GM23338 (cell line): ENCODE results near the gene UST. TPM values are rescaled to one million over a fixed set of nuclear protein-coding genes. Genes with fewer than 3 reads are reported as not detected.

ENCODE experiments used
- ATAC-seq: fragments of 200-7000 bp; cut with Tn5 transposase; 3 replicates; pipeline ENCODE4 v1.9.1; 2020
- DNase-seq: peaks from one replicate; pipeline ENCODE4 v3.0.0-alpha.2; 2015; ENCODE audit warnings: low spot score
- H2AFZ ChIP-seq: fragments of 200-600 bp; sonication (generic); 2 replicates; pipeline ENCODE4 v1.8.0; 2016; ENCODE audit warnings: antibody characterized with exemption, mild to moderate bottlenecking, moderate library complexity
- H3F3A ChIP-seq: fragments of 200-600 bp; sonication (generic); replicated peaks from 2 replicates; pipeline ENCODE4 v1.8.0; 2017; ENCODE audit warnings: antibody characterized with exemption, mixed run types, low read depth
- H3K27ac ChIP-seq: fragments of 200-600 bp; sonication (generic); 2 replicates; pipeline ENCODE4 v1.6.1; 2016; ENCODE audit warnings: low read depth
- H3K27me3 ChIP-seq: fragments of 200-600 bp; sonication (generic); 2 replicates; pipeline ENCODE4 v1.8.0; 2016; ENCODE audit warnings: mild to moderate bottlenecking, mixed run types, moderate library complexity; ENCODE audit not compliant: insufficient read depth
- H3K36me3 ChIP-seq: fragments of 200-600 bp; sonication (generic); 2 replicates; pipeline ENCODE4 v1.8.0; 2016; ENCODE audit warnings: mild to moderate bottlenecking; ENCODE audit not compliant: insufficient read depth
- H3K4me1 ChIP-seq: fragments of 200-600 bp; sonication (generic); 2 replicates; pipeline ENCODE4 v1.8.0; 2016; ENCODE audit warnings: mild to moderate bottlenecking, moderate library complexity; ENCODE audit not compliant: insufficient read depth
- H3K4me2 ChIP-seq: fragments of 200-600 bp; sonication (generic); 2 replicates; pipeline ENCODE4 v1.7.1; 2017; ENCODE audit warnings: mixed run types
- H3K4me3 ChIP-seq: fragments of 200-600 bp; sonication (generic); 2 replicates; pipeline ENCODE4 v1.6.1; 2016; ENCODE audit warnings: mixed run types
- H3K79me2 ChIP-seq: fragments of 200-600 bp; sonication (generic); replicated peaks from 2 replicates; pipeline ENCODE4 v1.8.0; 2017; ENCODE audit warnings: mild to moderate bottlenecking; ENCODE audit not compliant: insufficient read depth
- H3K9me2 ChIP-seq: fragments of 200-600 bp; sonication (generic); 2 replicates; pipeline ENCODE4 v1.8.0; 2017; ENCODE audit not compliant: insufficient read depth
- H4K20me1 ChIP-seq: fragments of 200-600 bp; sonication (generic); replicated peaks from 2 replicates; pipeline ENCODE4 v1.8.0; 2017; ENCODE audit warnings: mild to moderate bottlenecking; ENCODE audit not compliant: insufficient read depth
- H3K27ac Mint-ChIP-seq: 2 replicates; pipeline ENCODE4 v1.8.0; 2020; ENCODE audit warnings: inconsistent platforms, mild to moderate bottlenecking, moderate library complexity, mixed read lengths
- H3K27me3 Mint-ChIP-seq: 3 replicates; pipeline ENCODE4 v1.8.0; 2022; ENCODE audit warnings: low read depth, mild to moderate bottlenecking, moderate library complexity, mixed read lengths, inconsistent platforms; ENCODE audit not compliant: insufficient read depth, poor library complexity
- H3K36me3 Mint-ChIP-seq: 3 replicates; pipeline ENCODE4 v1.8.0; 2021; ENCODE audit warnings: low read depth, mild to moderate bottlenecking, inconsistent platforms, moderate library complexity, mixed read lengths
- H3K4me1 Mint-ChIP-seq: 3 replicates; pipeline ENCODE4 v1.8.0; 2020; ENCODE audit warnings: mild to moderate bottlenecking, inconsistent platforms, mixed read lengths
- H3K4me3 Mint-ChIP-seq: 3 replicates; pipeline ENCODE4 v1.8.0; 2021; ENCODE audit warnings: moderate library complexity, mild to moderate bottlenecking, inconsistent platforms, mixed read lengths
- H3K9me3 Mint-ChIP-seq: 3 replicates; pipeline ENCODE4 v1.8.0; 2020; ENCODE audit warnings: moderate library complexity, mild to moderate bottlenecking, inconsistent platforms, mixed read lengths
- CREB1 ChIP-seq: fragments of 250-450 bp; sonication (Bioruptor Pico); IDR thresholded peaks from 2 replicates; pipeline ENCODE4 v1.5.0; 2020; ENCODE audit warnings: low read depth, mild to moderate bottlenecking, moderate library complexity
- ETS1 ChIP-seq: IDR thresholded peaks from 2 replicates; pipeline ENCODE4 v1.6.1; 2016; ENCODE audit warnings: antibody characterized with exemption
- EZH2 ChIP-seq: fragments of 200-600 bp; sonication (generic); IDR thresholded peaks from one replicate; pipeline ENCODE4 v1.8.0; 2017; ENCODE audit warnings: antibody characterized with exemption, mild to moderate bottlenecking, low read depth; ENCODE audit not compliant: unreplicated experiment
- EZH2phosphoT487 ChIP-seq: fragments of 200-600 bp; sonication (generic); IDR thresholded peaks from one replicate; pipeline ENCODE4 v1.8.1; 2018; ENCODE audit warnings: antibody characterized with exemption; ENCODE audit not compliant: unreplicated experiment
- JUNB ChIP-seq: IDR thresholded peaks from one replicate; pipeline ENCODE4 v1.6.1; 2016; ENCODE audit warnings: antibody characterized with exemption; ENCODE audit not compliant: unreplicated experiment
- NANOG ChIP-seq: IDR thresholded peaks from 2 replicates; pipeline ENCODE4 v1.6.1; 2016; ENCODE audit warnings: antibody characterized with exemption, borderline replicate concordance
- POLR2AphosphoS5 ChIP-seq: IDR thresholded peaks from 2 replicates; pipeline ENCODE4 v1.6.1; 2016; ENCODE audit warnings: antibody characterized with exemption, low read depth
- REST ChIP-seq: IDR thresholded peaks from one replicate; pipeline ENCODE4 v1.6.1; 2018; ENCODE audit warnings: antibody characterized with exemption; ENCODE audit not compliant: unreplicated experiment
- STAT1 ChIP-seq: IDR thresholded peaks from one replicate; pipeline ENCODE4 v1.6.1; 2016; ENCODE audit warnings: antibody characterized with exemption; ENCODE audit not compliant: unreplicated experiment
- ZNF114 ChIP-seq: fragments of 250-450 bp; sonication (Bioruptor Pico); IDR thresholded peaks from 2 replicates; pipeline ENCODE4 v1.5.0; 2020; ENCODE audit warnings: mild to moderate bottlenecking, moderate library complexity
- ZNF331 ChIP-seq: fragments of 250-450 bp; sonication (Bioruptor Pico); IDR thresholded peaks from 2 replicates; pipeline ENCODE4 v1.5.0; 2020; ENCODE audit warnings: low read depth, mild to moderate bottlenecking, moderate library complexity
- polyA plus RNA-seq: library from polyadenylated mRNA; unstranded; fragments of >200 nt; fragmentation: Nextera tagmentation; extraction: Ambion mirVana; gene quantifications from 2 replicates; pipeline ENCODE4 v1.2.1, GENCODE V29; 2016
- total RNA-seq: library from RNA; depleted of rRNA; stranded (reverse); fragments of >200 nt; shearing (Covaris generic); gene quantifications from 2 replicates; pipeline ENCODE4 v1.2.3, GENCODE V29; 2014
- TF ChIP-seq, protein P1 (sequence below): fragments of 250-450 bp; sonication (Bioruptor Pico); IDR thresholded peaks from 2 replicates; pipeline ENCODE4 v1.5.0; 2020; ENCODE audit warnings: mild to moderate bottlenecking, moderate library complexity
- TF ChIP-seq, protein P2 (sequence below), 2 experiments: fragments of 200-600 bp in 1 of 2; sonication (generic) in 1 of 2; conservative IDR thresholded peaks; 2 replicates each; pipeline versions ENCODE4 v1.5.1 to v1.6.1; 2016 to 2017; ENCODE audit warnings: antibody characterized with exemption in 2 of 2, low read depth in 2 of 2, mild to moderate bottlenecking in 2 of 2, moderate library complexity in 1 of 2

Gene UST
- total and polyA plus RNA-seq, 2 experiments from 2014 or later, result 12.6 to 33.0 TPM

GRCh38 chr6:149050160-149050559 is 303.3 kb downstream of the UST start:
- no peak overlapping the region for H3K4me3 ChIP-seq
- TF ChIP-seq, protein P1, sequence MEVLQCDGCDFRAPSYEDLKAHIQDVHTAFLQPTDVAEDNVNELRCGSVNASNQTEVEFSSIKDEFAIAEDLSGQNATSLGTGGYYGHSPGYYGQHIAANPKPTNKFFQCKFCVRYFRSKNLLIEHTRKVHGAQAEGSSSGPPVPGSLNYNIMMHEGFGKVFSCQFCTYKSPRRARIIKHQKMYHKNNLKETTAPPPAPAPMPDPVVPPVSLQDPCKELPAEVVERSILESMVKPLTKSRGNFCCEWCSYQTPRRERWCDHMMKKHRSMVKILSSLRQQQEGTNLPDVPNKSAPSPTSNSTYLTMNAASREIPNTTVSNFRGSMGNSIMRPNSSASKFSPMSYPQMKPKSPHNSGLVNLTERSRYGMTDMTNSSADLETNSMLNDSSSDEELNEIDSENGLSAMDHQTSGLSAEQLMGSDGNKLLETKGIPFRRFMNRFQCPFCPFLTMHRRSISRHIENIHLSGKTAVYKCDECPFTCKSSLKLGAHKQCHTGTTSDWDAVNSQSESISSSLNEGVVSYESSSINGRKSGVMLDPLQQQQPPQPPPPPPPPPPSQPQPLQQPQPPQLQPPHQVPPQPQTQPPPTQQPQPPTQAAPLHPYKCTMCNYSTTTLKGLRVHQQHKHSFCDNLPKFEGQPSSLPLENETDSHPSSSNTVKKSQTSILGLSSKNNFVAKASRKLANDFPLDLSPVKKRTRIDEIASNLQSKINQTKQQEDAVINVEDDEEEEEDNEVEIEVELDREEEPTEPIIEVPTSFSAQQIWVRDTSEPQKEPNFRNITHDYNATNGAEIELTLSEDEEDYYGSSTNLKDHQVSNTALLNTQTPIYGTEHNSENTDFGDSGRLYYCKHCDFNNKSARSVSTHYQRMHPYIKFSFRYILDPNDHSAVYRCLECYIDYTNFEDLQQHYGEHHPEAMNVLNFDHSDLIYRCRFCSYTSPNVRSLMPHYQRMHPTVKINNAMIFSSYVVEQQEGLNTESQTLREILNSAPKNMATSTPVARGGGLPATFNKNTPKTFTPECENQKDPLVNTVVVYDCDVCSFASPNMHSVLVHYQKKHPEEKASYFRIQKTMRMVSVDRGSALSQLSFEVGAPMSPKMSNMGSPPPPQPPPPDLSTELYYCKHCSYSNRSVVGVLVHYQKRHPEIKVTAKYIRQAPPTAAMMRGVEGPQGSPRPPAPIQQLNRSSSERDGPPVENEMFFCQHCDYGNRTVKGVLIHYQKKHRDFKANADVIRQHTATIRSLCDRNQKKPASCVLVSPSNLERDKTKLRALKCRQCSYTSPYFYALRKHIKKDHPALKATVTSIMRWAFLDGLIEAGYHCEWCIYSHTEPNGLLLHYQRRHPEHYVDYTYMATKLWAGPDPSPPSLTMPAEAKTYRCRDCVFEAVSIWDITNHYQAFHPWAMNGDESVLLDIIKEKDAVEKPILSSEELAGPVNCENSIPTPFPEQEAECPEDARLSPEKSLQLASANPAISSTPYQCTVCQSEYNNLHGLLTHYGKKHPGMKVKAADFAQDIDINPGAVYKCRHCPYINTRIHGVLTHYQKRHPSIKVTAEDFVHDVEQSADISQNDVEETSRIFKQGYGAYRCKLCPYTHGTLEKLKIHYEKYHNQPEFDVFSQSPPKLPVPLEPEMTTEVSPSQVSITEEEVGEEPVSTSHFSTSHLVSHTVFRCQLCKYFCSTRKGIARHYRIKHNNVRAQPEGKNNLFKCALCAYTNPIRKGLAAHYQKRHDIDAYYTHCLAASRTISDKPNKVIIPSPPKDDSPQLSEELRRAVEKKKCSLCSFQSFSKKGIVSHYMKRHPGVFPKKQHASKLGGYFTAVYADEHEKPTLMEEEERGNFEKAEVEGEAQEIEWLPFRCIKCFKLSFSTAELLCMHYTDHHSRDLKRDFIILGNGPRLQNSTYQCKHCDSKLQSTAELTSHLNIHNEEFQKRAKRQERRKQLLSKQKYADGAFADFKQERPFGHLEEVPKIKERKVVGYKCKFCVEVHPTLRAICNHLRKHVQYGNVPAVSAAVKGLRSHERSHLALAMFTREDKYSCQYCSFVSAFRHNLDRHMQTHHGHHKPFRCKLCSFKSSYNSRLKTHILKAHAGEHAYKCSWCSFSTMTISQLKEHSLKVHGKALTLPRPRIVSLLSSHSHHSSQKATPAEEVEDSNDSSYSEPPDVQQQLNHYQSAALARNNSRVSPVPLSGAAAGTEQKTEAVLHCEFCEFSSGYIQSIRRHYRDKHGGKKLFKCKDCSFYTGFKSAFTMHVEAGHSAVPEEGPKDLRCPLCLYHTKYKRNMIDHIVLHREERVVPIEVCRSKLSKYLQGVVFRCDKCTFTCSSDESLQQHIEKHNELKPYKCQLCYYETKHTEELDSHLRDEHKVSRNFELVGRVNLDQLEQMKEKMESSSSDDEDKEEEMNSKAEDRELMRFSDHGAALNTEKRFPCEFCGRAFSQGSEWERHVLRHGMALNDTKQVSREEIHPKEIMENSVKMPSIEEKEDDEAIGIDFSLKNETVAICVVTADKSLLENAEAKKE (CRISPR knock-in tag), result no peak
- no peak for TF ChIP-seq STAT1
- no peak for TF ChIP-seq ETS1
- no peak for TF ChIP-seq NANOG
- no peak for TF ChIP-seq CREB1
- TF ChIP-seq EZH2phosphoT487, result no peak
- no peak for TF ChIP-seq REST
- TF ChIP-seq EZH2, result no peak
- no peak for TF ChIP-seq JUNB
- TF ChIP-seq ZNF331 (CRISPR knock-in tag), result no peak
- no peak for TF ChIP-seq POLR2AphosphoS5
- TF ChIP-seq ZNF114 (CRISPR knock-in tag), result no peak
- TF ChIP-seq, protein P2, sequence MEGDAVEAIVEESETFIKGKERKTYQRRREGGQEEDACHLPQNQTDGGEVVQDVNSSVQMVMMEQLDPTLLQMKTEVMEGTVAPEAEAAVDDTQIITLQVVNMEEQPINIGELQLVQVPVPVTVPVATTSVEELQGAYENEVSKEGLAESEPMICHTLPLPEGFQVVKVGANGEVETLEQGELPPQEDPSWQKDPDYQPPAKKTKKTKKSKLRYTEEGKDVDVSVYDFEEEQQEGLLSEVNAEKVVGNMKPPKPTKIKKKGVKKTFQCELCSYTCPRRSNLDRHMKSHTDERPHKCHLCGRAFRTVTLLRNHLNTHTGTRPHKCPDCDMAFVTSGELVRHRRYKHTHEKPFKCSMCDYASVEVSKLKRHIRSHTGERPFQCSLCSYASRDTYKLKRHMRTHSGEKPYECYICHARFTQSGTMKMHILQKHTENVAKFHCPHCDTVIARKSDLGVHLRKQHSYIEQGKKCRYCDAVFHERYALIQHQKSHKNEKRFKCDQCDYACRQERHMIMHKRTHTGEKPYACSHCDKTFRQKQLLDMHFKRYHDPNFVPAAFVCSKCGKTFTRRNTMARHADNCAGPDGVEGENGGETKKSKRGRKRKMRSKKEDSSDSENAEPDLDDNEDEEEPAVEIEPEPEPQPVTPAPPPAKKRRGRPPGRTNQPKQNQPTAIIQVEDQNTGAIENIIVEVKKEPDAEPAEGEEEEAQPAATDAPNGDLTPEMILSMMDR (conservative IDR thresholded peaks at IDR 0.05; ENCODE audit: low read depth in 2 of 2), result no peak
- H2AFZ ChIP-seq, result no peak overlapping the region
- no peaks in the 10 kb centered on the region for H3K36me3 ChIP-seq
- no peaks in the 10 kb centered on the region for H3K9me2 ChIP-seq
- no peaks in the 10 kb centered on the region for H3F3A ChIP-seq
- H3K27ac ChIP-seq, result no peak overlapping the region
- H3K27ac Mint-ChIP-seq, result 0 out of 2 replicates have a peak overlapping the region, but pooled peaks have one; percentile 9
- no peaks in the 10 kb centered on the region for H3K9me3 Mint-ChIP-seq
- peaks cover 35% of the 10 kb centered on the region for H3K4me1 ChIP-seq
- H4K20me1 ChIP-seq, result no peaks in the 10 kb centered on the region
- H3K27me3 Mint-ChIP-seq, result no peaks in the 10 kb centered on the region
- H3K27me3 ChIP-seq, result no peaks in the 10 kb centered on the region
- H3K79me2 ChIP-seq, result no peaks in the 10 kb centered on the region
- no peak overlapping the region for H3K4me2 ChIP-seq
- ATAC-seq (no peak), DNase-seq (no peak)
- no peak overlapping the region for H3K4me3 Mint-ChIP-seq
- peaks cover 7% of the 10 kb centered on the region; the same call in 1 of the 3 replicates for H3K36me3 Mint-ChIP-seq
- H3K4me1 Mint-ChIP-seq, result peaks cover 57% of the 10 kb centered on the region
